Activated CD8-positive, alpha-beta memory T cell treated with anti-CD3 and anti-CD28 coated beads, Interleukin-2, amount 50 U/mL, for 1 hour (primary cell): ENCODE data around the gene CENPX.
"Not testable (repeated sequence)": the region's sequence is repeated elsewhere in the genome, so short reads cannot be mapped to it uniquely, and the experiment has no call there.

Experiments
- DNase-seq: peaks from one replicate; pipeline ENCODE4 v3.0.0-alpha.2; 2020; ENCODE audit errors: extremely low read depth

Gene CENPX

DNA sequence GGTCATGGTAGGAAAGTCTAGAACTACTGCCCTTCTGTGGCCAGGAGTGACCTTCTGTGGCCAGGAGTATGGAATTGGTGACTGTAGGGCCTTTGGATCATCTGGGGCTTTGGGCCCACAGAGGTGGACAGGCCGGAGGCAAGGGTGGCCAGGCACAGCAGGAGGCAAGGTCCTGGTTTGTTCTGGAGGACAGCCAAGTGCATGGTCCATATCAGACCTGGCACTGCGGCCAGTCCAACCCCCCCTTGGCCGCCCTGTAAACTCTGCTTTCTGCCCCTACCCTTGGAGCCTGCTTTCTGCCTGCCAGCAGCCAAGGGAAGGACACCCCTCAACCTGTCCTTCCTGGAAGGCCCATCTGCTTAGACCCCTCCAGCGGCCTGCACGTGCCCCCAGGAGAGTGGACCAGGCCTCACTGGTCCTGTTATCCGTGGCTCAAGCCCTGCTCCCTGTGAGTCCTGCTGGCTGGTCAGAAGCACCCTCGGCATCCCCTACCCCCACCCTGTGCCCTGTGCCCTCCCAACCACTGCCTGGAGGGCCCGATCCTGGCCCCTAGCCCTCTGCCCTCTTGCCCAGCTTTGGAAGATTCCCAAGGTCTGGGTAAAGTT is 17.1 kb upstream of the CENPX start:
- no peak for DNase-seq

- DNase-seq: not testable (repeated sequence)
These were observed 16.2 kb upstream of the CENPX start for GRCh38 chr17:82038796-82039409.

DNA sequence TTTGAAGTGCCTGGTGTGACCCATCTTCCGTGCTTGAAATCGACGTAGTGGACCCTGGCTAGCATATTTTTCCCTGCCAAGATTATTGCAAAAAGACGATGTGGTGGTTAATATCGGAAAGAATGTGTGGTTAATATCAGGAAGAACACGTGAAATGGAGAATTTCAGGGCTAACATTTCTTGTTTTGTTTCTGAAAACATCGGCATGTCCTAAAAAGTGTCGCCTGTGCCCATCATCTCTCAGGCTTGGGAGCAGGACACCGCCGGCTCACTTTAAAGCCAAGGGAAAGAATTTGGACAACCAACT is 15.2 kb upstream of the CENPX start:
- no peak for DNase-seq

DNA sequence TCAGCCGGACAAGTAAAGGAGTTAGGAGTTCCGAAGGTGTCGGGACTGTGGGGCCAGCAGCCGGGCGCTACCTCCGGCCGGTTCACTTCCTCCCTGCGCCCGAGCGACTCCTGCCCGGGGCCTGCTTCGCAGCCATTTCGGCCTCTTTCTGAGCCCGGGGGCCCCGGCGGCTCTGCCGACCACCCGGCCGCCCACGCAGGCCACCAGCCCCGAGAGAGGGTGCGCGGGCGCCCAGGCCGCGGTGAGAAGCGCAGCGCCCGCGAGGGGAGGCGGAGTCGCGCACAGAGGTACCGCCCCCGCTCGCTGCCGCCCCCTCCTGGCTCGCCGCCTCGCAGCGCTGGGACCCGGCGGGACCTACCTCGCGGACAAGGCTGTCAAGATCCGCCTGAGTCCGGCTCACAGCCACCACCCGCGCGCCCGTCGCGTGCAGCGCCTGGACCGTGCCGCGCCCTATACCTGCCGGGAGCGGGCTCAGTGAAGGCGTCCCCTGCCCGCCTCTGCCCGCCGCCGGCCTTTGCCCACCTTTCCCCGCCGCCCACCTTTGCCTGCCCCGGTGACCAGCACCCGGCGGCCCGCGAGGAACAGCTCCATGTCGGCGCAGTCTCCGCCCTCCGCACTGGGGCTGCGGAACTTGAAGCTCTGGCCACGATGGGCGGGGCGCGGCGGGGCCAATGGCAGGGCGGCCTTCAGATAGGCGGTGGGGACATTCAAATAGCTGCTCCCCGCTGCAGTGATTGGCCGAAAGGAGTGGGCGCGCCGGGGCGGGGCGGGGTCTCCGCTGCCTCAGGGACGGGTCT is 14.6 kb upstream of the CENPX start, which contains the start of gene DCXR:
Gene DCXR, minus strand, starts transcription at position 606 of the 797 bp plus-strand sequence. Its CDS starts 15 bp downstream, at position 591.
- DNase-seq: peak; percentile 78

DNA sequence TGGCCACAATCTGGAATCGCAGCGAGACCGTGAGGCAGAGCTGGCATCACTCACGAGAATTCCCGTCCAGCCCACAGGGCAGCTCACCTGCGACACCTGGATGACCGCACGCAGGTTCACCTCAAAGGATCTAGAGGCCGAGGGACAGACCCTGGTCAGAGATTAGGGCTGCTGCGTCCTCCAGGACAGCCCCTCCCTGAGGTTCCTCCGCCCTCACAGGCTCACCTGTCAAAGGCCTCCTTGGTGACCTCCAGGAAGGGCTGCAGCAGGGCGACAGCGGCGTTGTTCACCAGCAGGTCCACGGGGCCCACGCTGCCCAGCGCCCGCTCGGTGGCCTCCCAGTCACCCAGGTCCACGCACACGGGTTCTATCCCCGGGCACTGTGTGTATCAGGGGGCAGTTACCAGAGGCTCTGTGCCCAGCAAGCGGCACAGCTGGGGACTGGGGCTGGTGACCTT is 14.0 kb upstream of the CENPX start:
- DNase-seq: no peak

DNA sequence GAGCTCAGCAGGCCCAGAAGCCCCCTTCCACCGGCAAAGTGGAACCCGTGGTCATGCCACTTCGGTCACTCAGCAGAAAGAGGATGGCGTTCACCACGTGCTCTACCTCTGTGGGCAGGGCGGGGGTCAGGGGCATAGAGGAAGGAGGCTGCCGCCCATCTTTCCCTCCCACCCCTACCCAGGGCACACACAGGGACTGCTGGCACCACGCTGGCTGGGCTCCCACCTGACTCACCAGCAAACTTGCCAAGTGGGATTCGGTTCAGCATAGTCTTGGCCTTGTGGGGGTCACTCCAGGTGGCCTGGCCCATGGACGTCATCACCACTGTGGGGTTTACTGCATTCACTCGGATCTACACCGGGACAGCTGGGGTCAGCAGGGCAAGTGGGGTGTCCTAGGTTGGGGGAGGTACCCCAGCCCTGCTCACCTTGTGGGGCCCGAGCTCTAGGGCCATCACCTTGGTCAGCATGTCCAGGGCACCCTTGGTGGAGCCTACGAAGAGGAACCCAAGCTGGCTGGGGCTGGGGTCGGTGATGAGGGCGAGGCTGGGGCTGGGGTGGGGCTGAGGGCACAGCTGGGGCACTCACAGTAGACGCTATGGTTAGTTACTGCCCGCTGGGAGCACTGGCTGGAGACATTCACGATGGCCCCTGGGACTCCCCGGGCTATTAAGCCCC is 13.4 kb upstream of the CENPX start:
- DNase-seq: no peak

DNA sequence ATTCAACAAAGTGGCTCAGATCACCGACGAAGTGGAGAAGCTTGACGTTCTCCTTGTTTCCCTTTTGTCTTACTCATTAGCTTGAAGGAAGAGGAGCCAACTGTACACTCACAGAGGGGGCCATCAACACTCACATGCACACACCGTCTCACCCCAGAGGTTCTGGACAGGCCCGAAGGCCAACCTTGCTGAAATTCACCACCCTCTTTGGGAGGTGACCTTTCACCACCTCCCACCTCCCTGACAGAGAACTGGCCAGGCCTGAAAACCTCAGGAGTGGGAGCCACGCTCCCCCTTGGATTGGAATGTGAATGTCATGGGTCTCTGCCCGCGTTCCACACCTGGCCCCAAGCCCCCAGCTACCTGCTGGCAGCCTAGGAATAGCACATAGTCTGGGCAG is 12.8 kb upstream of the CENPX start:
- no peak for DNase-seq

- no peak for DNase-seq
These were observed 11.8 kb upstream of the CENPX start for GRCh38 chr17:82034371-82035011.

GRCh38 chr17:82033359-82034085 is 10.8 kb upstream of the CENPX start:
- no peak for DNase-seq

- DNase-seq: no peak
These were observed 9.4 kb upstream of the CENPX start for GRCh38 chr17:82031885-82032627.

GRCh38 chr17:82031303-82031884 is 8.7 kb upstream of the CENPX start, which contains the start of gene RAC3:
Gene RAC3 (plus strand): TSS chr17:82031678. CDS start chr17:82031762, 84 bp downstream.
- no peak for DNase-seq

- no peak for DNase-seq
These were observed 8.0 kb upstream of the CENPX start for GRCh38 chr17:82030470-82031302.

- DNase-seq: no peak
These were observed 7.4 kb upstream of the CENPX start for GRCh38 chr17:82029990-82030469.

- no peak for DNase-seq
These were observed 6.7 kb upstream of the CENPX start for GRCh38 chr17:82029391-82029790.

DNA sequence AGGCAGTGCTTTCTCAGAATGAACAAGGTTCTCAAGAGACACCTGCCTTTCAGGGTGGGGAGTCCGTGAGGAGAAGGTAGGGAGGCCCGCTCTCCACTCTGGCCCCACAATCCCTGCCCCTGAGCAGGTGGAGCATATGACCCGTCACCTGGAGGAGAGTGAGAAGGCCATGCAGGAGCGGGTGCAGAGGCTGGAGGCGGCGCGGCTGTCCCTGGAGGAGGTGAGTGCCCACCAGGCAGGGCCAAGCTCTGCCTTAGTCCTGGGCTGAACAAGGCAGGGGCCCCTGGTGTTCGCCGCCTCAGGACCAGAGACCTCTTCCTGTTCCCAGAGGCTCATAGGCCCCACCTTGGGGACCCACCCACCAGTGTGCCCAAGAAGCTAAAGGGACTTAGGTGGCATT is 6.3 kb upstream of the CENPX start:
- no peak for DNase-seq

DNA sequence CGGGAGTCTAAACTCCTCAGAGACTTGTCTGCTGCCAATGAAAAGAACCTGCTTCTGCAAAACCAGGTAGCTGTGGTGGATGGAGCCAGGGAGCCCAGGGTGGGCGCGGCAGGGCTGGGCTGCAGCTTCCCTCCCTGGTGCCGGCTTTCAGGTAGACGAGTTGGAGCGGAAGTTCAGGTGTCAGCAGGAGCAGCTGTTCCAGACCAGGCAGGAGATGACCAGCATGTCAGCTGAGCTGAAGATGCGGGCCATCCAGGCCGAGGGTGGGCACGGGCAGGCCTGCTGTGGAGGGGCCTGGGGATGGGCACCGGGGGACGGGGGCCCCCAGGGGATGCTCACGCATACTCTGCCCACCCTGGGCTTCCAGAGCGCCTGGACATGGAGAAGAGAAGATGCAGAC is 5.6 kb upstream of the CENPX start:
- no peak for DNase-seq

DNA sequence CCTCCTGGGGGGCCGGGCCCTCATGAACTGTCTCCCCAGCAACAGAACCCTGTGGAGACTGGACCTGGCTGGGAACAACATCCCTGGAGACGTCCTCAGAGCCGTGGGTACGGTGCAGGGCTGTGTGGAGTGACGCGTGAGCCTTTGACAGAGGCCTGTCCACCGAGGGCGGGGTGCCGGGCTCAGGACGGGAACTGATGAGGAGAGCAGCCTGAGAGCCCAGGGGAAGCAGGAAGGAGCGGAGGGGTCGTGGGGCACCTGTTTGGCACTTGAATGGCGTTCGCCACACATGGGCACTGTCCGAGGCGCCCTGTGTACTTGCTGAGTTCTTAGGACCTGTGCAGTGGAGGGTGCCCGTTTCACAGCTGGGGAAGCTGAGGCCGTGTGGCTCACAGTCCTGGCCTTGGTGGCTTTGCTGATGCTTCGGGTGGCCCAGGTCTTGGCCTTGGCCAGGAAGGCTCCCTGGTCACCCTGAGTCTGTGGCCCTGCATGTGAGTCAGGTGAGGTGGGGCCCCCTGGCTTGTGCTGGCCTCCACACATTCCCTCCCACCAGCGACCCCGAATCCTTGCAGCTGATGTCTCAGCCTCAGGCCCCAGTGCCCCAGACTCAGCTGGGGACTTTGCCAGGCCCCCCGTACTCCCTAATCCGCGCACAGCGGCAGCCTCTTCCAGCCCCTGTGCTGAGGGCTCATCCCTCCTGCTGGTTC is 2.9 kb upstream of the CENPX start:
- DNase-seq: no peak

DNA sequence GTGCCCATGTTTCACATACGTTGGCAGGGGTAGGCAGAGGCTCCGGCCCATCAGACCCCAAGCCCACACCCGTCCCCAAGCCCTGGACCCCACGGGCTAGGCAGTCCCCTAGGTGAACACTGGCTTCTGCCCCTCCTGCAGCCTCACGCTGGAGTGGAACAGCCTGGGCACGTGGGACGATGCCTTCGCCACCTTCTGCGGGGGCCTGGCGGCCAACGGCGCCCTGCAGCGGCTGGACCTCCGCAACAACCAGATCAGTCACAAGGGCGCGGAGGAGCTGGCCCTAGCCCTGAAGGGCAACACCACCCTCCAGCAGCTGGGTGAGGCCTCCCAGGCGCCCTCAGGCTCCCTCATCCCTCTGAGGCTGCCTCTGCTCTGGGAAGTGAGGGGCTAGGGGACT is 2.2 kb upstream of the CENPX start:
- DNase-seq: no peak
